H7 (cell line): ENCODE data around the gene CUZD1. TPM values are rescaled to one million over a fixed set of nuclear protein-coding genes. Genes with fewer than 3 reads are reported as not detected.
"Not testable (repeated sequence)": the region's sequence is repeated elsewhere in the genome, so short reads cannot be mapped to it uniquely, and the experiment has no call there.

Experiments
- DNase-seq: peaks from one replicate; pipeline ENCODE4 v3.0.0; 2012
- H3K27me3 ChIP-seq: 2 replicates; pipeline ENCODE4 v1.6.0; 2011; ENCODE audit warnings: mild to moderate bottlenecking, low read length; ENCODE audit not compliant: control insufficient read depth, insufficient read depth
- H3K36me3 ChIP-seq: replicated peaks from 2 replicates; pipeline ENCODE4 v1.5.1; 2011; ENCODE audit warnings: low read length; ENCODE audit not compliant: control insufficient read depth, insufficient read depth
- H3K4me3 ChIP-seq: 2 replicates; pipeline ENCODE4 v1.5.1; 2011; ENCODE audit warnings: low read depth, mild to moderate bottlenecking, control low read depth, low read length, moderate library complexity; ENCODE audit not compliant: insufficient read depth
- total RNA-seq: library from RNA; depleted of rRNA; stranded (reverse); fragments of >200 nt; shearing (Covaris generic); gene quantifications from 2 replicates; pipeline ENCODE4 v1.2.3, GENCODE V29; 2014

Gene CUZD1
- total RNA-seq, 1 experiment from 2014 or later = 1.1 TPM

DNA sequence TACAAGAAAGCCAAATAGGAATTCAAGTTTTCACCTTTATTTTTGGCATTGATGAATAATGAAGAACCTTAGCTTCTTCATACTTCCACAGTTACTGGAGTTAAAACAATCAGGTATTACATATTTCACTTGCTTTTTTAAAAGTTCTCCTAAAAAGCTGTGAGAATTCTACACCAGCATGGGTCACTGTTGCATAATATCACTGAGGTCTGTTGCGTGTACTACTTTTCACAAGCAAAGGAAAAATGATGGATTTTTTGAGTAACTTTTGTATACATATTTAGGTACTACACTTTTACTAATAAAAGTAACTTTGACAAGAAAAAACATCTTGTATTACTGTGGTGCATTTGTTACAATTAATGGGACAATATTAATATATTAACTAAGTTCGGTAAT, 18.5 kb upstream of the CUZD1 start:
- Histone ChIP-seq H3K27me3 (no peaks in the 10 kb centered on the region), H3K4me3 (no peak overlapping the region), H3K36me3 (no peaks in the 10 kb centered on the region)
- no peak for DNase-seq

DNA sequence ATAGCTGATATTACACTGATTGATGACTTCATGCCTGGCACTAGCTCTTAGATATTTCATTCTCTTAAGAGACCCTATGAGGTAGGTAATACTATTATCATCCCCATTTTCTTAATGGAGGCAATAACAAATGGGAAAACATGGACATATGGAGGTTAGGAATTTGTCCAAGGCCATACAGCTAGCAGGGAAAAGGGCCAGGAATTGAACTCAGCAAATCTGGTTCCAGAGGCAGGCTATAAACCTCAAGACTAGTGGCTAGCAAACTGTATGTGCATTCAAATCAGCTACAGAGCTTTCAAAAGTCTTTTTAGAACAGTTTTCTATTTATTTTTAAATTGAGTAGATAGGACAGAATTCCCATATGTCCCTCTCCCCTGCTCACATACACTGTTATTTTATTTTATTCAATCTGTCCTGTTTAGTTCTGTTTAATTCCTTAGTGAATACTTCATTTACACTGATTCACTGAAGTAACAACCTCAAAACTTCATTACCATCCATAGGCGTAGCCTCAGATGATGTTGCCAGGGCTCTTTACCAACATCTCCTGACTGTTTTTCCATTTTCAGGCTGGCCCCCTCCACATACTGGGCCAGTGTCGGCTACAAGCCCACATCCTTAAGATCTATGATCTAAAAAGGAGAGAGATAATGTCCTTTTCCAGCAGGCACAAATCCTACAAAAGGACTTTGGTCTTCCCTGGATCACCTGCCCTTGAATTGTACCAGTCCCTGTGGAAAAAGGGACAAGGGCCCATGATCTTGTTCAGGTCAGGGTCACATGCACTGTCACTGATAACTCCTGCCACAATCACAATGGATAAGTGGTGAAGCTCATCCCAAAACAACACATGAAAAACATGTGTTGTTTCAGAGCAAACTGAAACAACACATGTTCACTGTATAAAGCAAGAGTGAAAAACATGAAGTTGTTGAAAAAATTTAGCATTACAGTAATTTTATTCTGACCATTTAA, 17.8 kb upstream of the CUZD1 start:
- H3K4me3 ChIP-seq = no peak overlapping the region
- no peaks in the 10 kb centered on the region for H3K36me3 ChIP-seq
- H3K27me3 ChIP-seq = no peaks in the 10 kb centered on the region
- DNase-seq = no peak

DNA sequence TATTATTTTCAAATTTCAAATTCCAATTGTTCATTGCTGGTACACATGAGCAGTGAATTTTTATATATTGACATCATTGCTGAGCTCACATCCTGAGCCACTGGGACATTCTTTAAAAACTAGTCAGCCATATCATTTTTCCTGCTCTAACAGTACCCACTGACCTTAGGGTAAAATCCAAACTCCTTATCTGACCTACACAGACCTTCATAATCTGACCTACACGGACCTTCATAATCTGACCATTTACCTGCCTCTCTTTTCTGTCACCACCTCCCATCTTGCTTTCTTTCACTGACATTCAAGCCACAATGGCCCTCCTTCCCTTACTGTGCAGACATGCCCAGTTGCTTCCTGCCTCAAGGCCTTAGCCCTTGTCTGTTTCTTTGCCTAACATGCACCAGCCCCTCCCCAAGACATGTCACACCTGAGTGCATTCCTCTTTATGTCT, 16.1 kb upstream of the CUZD1 start:
- DNase-seq = no peak
- Histone ChIP-seq H3K36me3 (no peaks in the 10 kb centered on the region), H3K27me3 (no peaks in the 10 kb centered on the region), H3K4me3 (no peak overlapping the region)

DNA sequence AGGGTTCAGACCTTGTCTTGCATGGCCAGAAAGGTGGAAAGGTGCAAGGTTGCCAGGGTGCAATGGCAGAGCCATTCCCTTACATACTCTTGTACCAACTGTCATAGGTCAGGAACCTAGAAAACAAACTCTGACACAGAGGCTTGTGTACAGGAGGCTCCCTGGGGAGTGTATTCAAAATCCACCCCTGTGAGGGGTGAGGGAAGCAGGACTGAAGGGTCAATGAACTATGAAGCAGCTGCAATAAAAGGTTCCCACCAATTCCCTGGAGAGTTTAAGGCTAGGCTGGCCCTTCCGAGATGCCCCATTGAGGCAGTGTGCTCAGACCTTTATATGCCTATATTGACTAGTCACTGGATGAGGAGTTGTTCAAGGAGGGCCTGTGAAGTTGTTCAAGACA, 13.9 kb upstream of the CUZD1 start:
- DNase-seq = no peak
- H3K27me3 ChIP-seq = no peaks in the 10 kb centered on the region
- H3K4me3 ChIP-seq = no peak overlapping the region
- no peaks in the 10 kb centered on the region for H3K36me3 ChIP-seq

DNA sequence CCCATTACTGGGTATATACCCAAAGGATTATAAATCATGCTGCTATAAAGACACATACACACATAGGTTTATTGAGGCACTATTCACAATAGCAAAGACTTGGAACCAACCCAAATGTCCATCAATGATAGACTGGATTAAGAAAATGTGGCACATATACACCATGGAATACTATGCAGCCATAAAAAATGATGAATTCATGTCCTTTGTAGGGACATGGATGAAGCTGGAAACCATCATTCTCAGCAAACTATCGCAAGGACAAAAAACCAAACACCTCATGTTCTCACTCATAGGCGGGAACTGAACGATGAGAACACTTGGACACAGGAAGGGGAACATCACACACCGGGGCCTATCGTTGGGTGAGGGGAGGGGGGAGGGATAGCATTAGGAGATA, 12.4 kb upstream of the CUZD1 start:
- DNase-seq, H3K4me3 ChIP-seq, H3K36me3 ChIP-seq, H3K27me3 ChIP-seq: not testable (repeated sequence)

DNA sequence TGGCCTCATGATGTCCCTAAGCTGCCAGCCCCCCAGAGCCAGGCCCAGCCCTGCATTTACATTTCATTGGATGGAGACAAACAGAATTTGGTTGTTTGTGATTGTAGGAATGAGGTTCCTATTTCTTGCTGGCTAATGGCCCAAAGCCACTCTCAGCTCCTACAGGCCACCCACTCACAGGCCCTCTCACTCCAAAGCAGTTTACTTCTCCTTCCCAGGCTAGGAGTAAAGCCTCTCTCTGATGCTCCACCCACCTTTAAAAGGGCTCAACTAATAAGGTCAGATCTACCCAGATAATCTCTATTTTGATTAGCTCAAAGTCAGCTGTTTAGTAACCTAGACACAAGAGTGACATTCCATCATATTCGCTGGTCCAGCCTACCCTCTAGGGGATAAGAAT, 11.2 kb upstream of the CUZD1 start:
- H3K27me3 ChIP-seq = no peaks in the 10 kb centered on the region
- H3K36me3 ChIP-seq = no peaks in the 10 kb centered on the region
- no peak overlapping the region for H3K4me3 ChIP-seq
- no peak for DNase-seq

DNA sequence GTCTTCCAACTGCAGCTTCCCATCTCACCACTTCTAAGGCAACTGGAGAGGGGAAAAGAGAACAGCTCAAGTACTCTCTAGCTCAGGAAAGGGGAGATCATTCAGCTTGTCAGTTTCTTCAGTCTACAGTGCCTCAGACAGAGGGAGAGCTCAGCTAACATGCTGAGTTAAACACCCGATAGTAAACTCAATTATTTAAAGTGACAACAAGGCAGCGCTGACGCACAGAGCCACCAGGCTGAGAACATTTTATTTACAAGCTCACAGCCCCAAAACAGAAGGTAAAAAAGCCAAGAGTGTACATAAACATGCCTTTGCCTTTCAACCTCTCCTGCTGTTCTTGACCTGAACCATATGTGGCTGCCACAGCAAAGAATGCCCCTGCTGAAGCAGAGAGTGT, 10.1 kb upstream of the CUZD1 start:
- no peak for DNase-seq
- Histone ChIP-seq H3K36me3 (no peaks in the 10 kb centered on the region), H3K27me3 (no peaks in the 10 kb centered on the region), H3K4me3 (no peak overlapping the region)

DNA sequence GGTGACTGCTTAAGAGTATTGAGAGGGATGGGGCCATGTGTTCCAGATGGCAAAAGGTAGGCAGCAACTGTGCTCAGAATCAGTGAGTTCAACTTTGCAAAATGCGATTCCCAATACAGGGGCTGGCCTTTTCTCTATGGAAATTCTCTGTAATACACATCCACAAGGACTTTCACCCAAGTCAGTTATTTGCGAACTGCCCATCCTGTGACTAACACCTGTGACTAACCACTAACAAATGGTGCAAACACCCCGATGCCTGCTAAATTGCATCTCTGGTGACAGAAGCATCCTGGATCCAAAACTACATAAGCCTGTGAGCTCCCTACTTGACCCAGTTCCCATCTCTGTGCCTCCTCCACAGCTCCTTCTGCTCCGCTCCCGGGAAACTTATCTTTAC, 9.0 kb upstream of the CUZD1 start:
- H3K4me3 ChIP-seq = no peak overlapping the region
- no peak for DNase-seq
- no peaks in the 10 kb centered on the region for H3K27me3 ChIP-seq
- H3K36me3 ChIP-seq = no peaks in the 10 kb centered on the region

DNA sequence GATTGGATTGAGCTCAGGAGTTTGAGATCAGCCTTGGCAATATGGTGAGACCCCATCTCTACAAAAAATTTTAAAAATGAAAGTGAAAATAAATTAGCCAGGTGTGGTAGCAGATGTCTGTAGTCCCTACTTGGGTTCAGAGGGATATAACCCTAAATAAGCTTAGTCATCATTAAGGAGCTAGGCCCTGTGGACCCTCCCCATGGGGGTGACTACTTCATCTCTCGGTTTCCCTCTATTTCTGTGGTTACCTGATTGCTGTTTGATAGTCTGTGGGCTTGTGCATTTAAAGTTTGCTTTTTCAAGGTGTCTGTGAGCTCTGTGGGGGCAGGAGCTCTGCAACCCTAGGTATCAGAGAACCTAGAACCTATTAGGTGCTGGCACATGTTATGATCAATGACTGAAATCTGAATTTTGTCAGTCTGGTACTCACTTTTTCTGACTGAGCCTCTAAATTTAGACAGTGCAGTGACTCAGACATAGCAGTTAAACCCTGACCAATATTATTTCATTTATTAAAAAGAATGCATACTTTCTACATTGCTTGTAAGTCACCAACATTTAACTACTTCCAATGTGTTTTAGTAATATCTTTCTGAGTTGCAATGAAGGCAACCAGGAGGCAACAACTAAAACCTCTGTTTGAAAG, 8.1 kb upstream of the CUZD1 start:
- Histone ChIP-seq H3K27me3 (no peaks in the 10 kb centered on the region), H3K36me3 (no peaks in the 10 kb centered on the region), H3K4me3 (no peak overlapping the region)
- no peak for DNase-seq

DNA sequence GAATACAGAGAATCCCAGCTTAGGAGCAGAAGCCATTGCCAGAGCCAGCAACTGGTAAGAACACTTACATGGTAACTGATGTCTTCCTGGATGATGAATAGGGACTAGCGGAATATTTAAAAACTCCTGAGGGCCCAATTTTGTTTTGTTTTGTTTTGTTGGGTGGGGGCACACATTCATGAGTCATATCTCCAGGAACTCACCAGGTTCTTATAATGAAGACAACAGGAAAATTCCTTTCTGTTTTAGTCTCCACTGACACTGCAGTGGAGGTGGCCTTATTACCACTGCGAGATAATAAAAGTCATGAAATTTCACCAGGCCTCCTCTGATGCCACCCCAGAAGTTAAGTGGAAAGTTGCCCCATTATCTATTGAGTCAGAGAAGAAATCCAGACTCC, 6.6 kb upstream of the CUZD1 start:
- DNase-seq = no peak
- H3K4me3 ChIP-seq = no peak overlapping the region

DNA sequence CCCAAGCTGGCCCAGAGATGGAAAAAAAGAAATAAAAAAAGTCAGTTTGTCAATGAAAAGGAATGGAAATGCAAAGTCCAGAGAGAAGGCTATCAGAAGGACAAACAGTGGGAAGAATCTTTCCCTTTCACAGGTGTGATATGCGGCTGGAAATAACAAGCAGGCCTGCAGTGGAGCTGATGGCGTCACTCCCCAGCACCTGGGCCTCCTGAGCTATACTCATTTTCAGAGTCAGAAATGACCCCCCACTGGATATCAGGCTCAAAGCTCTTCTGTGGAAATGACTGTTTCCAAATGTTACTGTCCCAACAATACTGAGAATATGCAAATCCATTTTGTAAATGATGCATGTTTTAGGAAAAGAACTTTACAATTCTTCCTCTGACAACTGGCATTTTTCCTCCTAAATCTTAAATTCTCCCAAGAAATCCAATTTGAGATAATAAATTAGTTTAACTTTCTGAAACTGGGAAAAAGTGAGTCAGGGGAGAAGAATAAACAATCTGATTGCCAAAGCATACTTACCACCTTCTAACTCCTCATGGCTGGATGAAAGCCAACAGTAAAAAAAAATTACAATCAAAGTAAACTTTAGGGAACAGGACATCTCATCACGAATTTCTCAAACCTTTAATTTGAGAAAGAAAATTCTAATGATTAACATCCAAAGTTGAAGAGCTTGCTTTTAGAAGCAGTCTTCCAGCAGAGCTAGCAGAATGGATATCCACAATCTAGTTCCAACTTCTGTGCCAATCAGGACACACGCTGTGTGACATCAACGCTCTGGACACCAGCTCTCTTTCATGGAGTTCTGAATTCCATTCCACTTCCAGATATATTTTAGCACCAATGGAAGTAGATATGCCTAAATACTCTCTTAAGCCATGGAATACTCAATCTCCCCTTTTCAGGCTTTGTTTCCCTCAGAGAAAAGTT, 5.3 kb upstream of the CUZD1 start:
- no peak overlapping the region for H3K4me3 ChIP-seq
- DNase-seq = no peak
- no peaks in the 10 kb centered on the region for H3K36me3 ChIP-seq
- H3K27me3 ChIP-seq = no peaks in the 10 kb centered on the region

More for the DNA sequence above, 6.6 kb upstream of the CUZD1 start:
- no peaks in the 10 kb centered on the region for H3K27me3 ChIP-seq
- H3K36me3 ChIP-seq = no peaks in the 10 kb centered on the region

DNA sequence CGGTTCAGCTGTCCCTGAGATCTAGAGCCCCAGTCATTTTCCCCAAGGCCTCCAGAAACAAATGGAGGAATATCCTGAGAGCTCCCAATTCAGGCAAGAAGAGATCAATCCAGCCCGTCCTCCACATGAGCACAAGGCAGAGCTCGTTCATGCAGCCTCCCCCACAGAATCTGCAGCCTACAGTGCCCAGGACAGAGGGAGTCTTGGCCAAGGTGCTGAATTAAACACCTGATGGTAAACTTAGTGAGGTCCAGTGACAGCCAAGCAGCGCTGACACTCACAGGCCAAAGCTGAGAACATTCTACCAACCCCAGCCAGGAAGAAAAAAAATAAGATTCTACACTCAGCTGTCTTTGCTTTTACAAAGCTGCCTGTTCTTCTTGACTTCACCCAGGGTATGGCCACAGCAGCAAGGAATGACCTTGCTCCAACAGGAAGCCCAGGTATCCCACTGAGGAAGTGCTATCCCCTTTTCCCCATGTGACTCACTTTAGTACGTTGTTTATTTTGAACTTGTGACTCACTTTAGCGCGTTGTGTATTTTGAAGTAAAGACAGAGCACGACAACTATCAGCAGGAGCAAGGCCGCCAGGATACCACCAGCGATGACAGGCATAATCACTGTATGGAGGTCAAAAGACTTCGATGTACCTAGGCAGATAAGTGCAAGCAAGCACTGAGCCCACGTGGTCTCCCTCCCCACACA, 4.4 kb upstream of the CUZD1 start:
- no peaks in the 10 kb centered on the region for H3K27me3 ChIP-seq
- no peaks in the 10 kb centered on the region for H3K36me3 ChIP-seq
- DNase-seq = no peak
- H3K4me3 ChIP-seq = no peak overlapping the region

DNA sequence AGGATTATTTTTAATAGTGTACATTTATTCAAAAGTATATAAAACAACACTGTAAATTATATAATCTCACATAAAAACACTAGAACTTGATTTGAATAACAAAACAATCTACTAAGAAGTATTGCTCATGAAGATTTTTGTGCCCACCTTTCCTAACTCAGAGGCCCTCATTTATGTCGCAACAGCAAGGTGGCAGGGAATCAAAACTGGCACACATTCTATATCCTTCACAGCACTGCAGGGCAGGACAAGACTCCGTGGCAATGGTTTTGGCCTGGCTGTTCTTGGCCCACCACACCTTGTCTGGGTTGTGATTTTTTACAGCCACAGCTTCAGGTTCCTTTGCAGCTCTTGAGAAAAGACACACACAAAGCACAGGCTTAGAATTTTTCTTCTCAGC, 3.4 kb upstream of the CUZD1 start:
- no peak for DNase-seq
- no peak overlapping the region for H3K4me3 ChIP-seq
- H3K36me3 ChIP-seq = no peaks in the 10 kb centered on the region
- H3K27me3 ChIP-seq = no peaks in the 10 kb centered on the region
